Pons (tissue), 1 donor: ENCODE results near the gene SIKE1.
"Not testable (repeated sequence)": the region's sequence is repeated elsewhere in the genome, so short reads cannot be mapped to it uniquely, and the experiment has no call there.

Experiments used
- DNase-seq: peaks from one replicate; pipeline ENCODE4 v3.0.0-alpha.2; 2016; ENCODE audit warnings: low spot score

Gene SIKE1

GRCh38 chr1:114780344-114781226, at the start of gene SIKE1:
Gene SIKE1 (minus strand): TSS chr1:114780685. CDS start chr1:114780607, 78 bp downstream.
- peak; percentile 92 for DNase-seq

GRCh38 chr1:114830075-114830474, 49.6 kb upstream of the SIKE1 start:
- DNase-seq = not testable (repeated sequence)

- no peak for DNase-seq
These were observed 47.8 kb upstream of the SIKE1 start for GRCh38 chr1:114828251-114828650.

- DNase-seq = no peak
These were observed 41.5 kb upstream of the SIKE1 start for GRCh38 chr1:114821978-114822377.

GRCh38 chr1:114820392-114820791, 39.9 kb upstream of the SIKE1 start:
- DNase-seq = no peak

GRCh38 chr1:114819869-114820268, 39.4 kb upstream of the SIKE1 start:
- no peak for DNase-seq

GRCh38 chr1:114804449-114804848, 24.0 kb upstream of the SIKE1 start:
- not testable (repeated sequence) for DNase-seq

- no peak for DNase-seq
These were observed 22.5 kb upstream of the SIKE1 start for GRCh38 chr1:114803001-114803400.

GRCh38 chr1:114794038-114794437, 13.6 kb upstream of the SIKE1 start:
- no peak for DNase-seq

- not testable (repeated sequence) for DNase-seq
These were observed 10.1 kb upstream of the SIKE1 start for GRCh38 chr1:114790581-114790980.

- not testable (repeated sequence) for DNase-seq
These were observed 6.0 kb upstream of the SIKE1 start for GRCh38 chr1:114786440-114786839.

GRCh38 chr1:114782476-114782875, 2.0 kb upstream of the SIKE1 start:
- no peak for DNase-seq

GRCh38 chr1:114779722-114780121, 763 bp downstream of the SIKE1 start:
- DNase-seq = no peak

- not testable (repeated sequence) for DNase-seq
These were observed 3.8 kb downstream of the SIKE1 start for GRCh38 chr1:114776726-114777125.

- no peak for DNase-seq
These were observed 8.5 kb downstream of the SIKE1 start for GRCh38 chr1:114771992-114772391.

- DNase-seq = no peak
These were observed 9.5 kb downstream of the SIKE1 start for GRCh38 chr1:114770989-114771388.

- DNase-seq = no peak
These were observed 15.8 kb downstream of the SIKE1 start for GRCh38 chr1:114764689-114765088.

- DNase-seq = no peak
These were observed 22.1 kb downstream of the SIKE1 start for GRCh38 chr1:114758256-114758832.

GRCh38 chr1:114757455-114758255, 22.8 kb downstream of the SIKE1 start, which contains the start of gene CSDE1:
Gene CSDE1 (minus strand): TSS chr1:114757984. CDS start chr1:114739890, 18,094 bp downstream.
- DNase-seq = peak; percentile 99

GRCh38 chr1:114756949-114757454, 23.5 kb downstream of the SIKE1 start:
- no peak for DNase-seq

GRCh38 chr1:114756009-114756892, 24.2 kb downstream of the SIKE1 start:
- DNase-seq = no peak
